Osteoblast (primary cell): ENCODE measurements around the gene SLX9. TPM values are rescaled to one million over a fixed set of nuclear protein-coding genes. Genes with fewer than 3 reads are reported as not detected.

Source experiments
- DNase-seq: peaks from one replicate; pipeline ENCODE4 v3.0.0; 2011; ENCODE audit warnings: low spot score, mixed read lengths; ENCODE audit not compliant: insufficient read length; ENCODE audit errors: missing footprints
- H2AFZ ChIP-seq: 2 replicates; pipeline ENCODE4 v1.6.0; 2011; ENCODE audit warnings: mild to moderate bottlenecking, low read length
- H3K27ac ChIP-seq: 2 replicates; pipeline ENCODE4 v1.5.1; 2011; ENCODE audit warnings: mild to moderate bottlenecking, low read depth, low read length, moderate library complexity
- H3K27me3 ChIP-seq: 2 replicates; pipeline ENCODE4 v1.6.0; 2012; ENCODE audit warnings: mild to moderate bottlenecking, control low read depth, inconsistent platforms, low read length, moderate library complexity; ENCODE audit not compliant: insufficient read depth
- H3K36me3 ChIP-seq: 2 replicates; pipeline ENCODE4 v1.5.1; 2011; ENCODE audit warnings: mild to moderate bottlenecking, low read length, control low read depth, moderate library complexity; ENCODE audit not compliant: insufficient read depth
- H3K4me1 ChIP-seq: 2 replicates; pipeline ENCODE4 v1.5.1; 2011; ENCODE audit warnings: mild to moderate bottlenecking, low read length, control low read depth, moderate library complexity; ENCODE audit not compliant: insufficient read depth
- H3K4me2 ChIP-seq: 2 replicates; pipeline ENCODE4 v1.6.0; 2011; ENCODE audit warnings: mild to moderate bottlenecking, low read length; ENCODE audit not compliant: insufficient read depth
- H3K4me3 ChIP-seq: fragments of 200-600 bp; sonication (generic); 3 replicates; pipeline ENCODE4 v1.5.1; 2012; ENCODE audit warnings: mild to moderate bottlenecking, low read length, inconsistent platforms; ENCODE audit not compliant: insufficient read depth
- H3K79me2 ChIP-seq: 2 replicates; pipeline ENCODE4 v1.6.0; 2012; ENCODE audit warnings: mild to moderate bottlenecking, low read length, control low read depth, inconsistent platforms; ENCODE audit not compliant: insufficient read depth
- H3K9me3 ChIP-seq: 2 replicates; pipeline ENCODE4 v1.5.1; 2011; ENCODE audit warnings: low read depth, low read length, control low read depth
- H4K20me1 ChIP-seq: 2 replicates; pipeline ENCODE4 v1.6.0; 2012; ENCODE audit warnings: mild to moderate bottlenecking, low read length, control low read depth; ENCODE audit not compliant: insufficient read depth
- CTCF ChIP-seq: IDR thresholded peaks from 2 replicates; pipeline ENCODE4 v1.5.1; 2011; ENCODE audit warnings: mild to moderate bottlenecking, low read depth, low read length, moderate library complexity; ENCODE audit errors: extremely low read depth
- total RNA-seq: library from RNA; depleted of rRNA; stranded (reverse); fragments of >200 nt; gene quantifications from 2 replicates; pipeline ENCODE4 v1.2.3, GENCODE V29; 2012

SLX9 gene
- total RNA-seq, 1 donor = 9.4 TPM

DNA sequence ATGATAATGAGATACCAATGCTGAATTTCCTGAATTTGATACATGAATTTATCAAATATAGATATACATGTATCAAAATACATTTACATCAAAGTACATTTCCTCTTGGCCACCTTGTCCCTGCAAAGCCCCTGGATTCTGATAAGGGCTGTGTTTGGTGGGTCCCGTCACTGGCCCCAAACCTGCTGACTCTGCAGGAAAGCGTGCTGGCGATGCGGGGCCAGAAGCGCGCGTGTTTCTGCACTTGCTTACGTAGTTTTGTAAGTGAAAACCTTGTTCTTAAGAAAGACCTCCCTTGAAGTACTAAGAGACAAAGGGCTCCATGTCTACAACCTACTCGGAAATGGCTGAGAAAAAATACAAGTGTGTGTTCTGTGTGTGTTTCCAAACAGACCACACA, 30.1 kb upstream of the SLX9 start:
- no peaks in the 10 kb centered on the region for H3K27me3 ChIP-seq
- DNase-seq = no peak
- no peaks in the 10 kb centered on the region for H4K20me1 ChIP-seq
- no peaks in the 10 kb centered on the region for H3K9me3 ChIP-seq
- H3K4me2 ChIP-seq = no peak overlapping the region
- H2AFZ ChIP-seq = no peak overlapping the region
- no peaks in the 10 kb centered on the region for H3K79me2 ChIP-seq
- no peak for TF ChIP-seq CTCF
- peaks cover 12% of the 10 kb centered on the region for H3K4me1 ChIP-seq
- H3K36me3 ChIP-seq = no peaks in the 10 kb centered on the region
- H3K4me3 ChIP-seq = no peak overlapping the region
- no peak overlapping the region for H3K27ac ChIP-seq

DNA sequence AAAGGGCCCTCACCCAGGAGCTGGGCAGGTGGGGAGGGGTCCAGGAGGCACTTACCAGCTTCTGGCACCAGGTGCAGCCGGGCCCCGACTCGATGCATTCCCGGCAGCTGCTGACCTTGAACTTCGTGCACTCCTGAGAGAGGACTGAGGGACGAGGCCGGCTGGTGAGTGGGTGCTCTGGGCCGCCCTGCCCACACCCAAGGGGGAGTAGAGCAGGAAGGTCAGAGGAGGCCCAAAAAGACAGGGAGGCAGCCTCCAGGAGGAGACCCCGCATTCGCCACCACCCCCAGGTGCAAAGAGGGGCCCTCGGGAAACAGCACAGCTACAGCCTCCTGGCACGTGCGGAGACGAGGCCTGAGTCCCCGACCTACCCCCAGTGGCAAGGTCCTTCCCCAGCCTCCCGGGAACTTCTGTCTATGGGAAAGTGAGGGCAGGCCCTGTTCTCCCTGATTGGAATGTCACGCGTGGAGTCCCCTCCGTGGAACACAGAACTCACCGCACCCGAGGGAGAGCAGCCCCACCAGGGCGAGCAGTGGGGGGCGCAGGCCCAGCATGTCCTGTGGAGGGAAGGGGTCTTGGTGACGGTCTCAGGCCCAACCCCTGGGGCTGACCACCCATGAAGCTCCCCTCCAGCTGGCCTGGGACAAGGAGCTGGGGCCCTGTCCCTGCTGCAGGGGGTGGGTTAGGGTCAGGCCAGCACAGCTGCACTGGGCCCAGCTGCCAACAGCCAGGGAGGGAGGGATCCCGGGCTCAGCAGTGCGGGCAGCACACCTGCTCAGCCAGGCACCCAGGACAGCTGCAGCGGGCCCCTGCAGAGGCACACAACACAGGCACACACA, 29.4 kb upstream of the SLX9 start:
- Histone ChIP-seq H3K4me2 (no peak overlapping the region), H2AFZ (no peak overlapping the region), H3K4me3 (no peak overlapping the region), H3K27ac (no peak overlapping the region), H3K36me3 (no peaks in the 10 kb centered on the region), H3K4me1 (peaks cover 12% of the 10 kb centered on the region), H3K9me3 (no peaks in the 10 kb centered on the region), H3K27me3 (no peaks in the 10 kb centered on the region), H4K20me1 (no peaks in the 10 kb centered on the region), H3K79me2 (no peaks in the 10 kb centered on the region)
- DNase-seq = no peak
- no peak for TF ChIP-seq CTCF

GRCh38 chr21:44911068-44911383, 28.8 kb upstream of the SLX9 start:
- H3K27me3 ChIP-seq = no peaks in the 10 kb centered on the region
- no peak overlapping the region for H3K27ac ChIP-seq
- H3K4me3 ChIP-seq = no peak overlapping the region
- DNase-seq = no peak
- H3K4me1 ChIP-seq = peaks cover 12% of the 10 kb centered on the region
- no peak overlapping the region for H2AFZ ChIP-seq
- TF ChIP-seq CTCF = no peak
- no peaks in the 10 kb centered on the region for H3K9me3 ChIP-seq
- no peaks in the 10 kb centered on the region for H3K79me2 ChIP-seq
- no peak overlapping the region for H3K4me2 ChIP-seq
- no peaks in the 10 kb centered on the region for H4K20me1 ChIP-seq
- H3K36me3 ChIP-seq = no peaks in the 10 kb centered on the region

- Histone ChIP-seq H4K20me1 (no peaks in the 10 kb centered on the region), H3K9me3 (no peaks in the 10 kb centered on the region), H3K27me3 (no peaks in the 10 kb centered on the region), H3K79me2 (no peaks in the 10 kb centered on the region), H2AFZ (no peak overlapping the region), H3K4me1 (peaks cover 12% of the 10 kb centered on the region), H3K36me3 (no peaks in the 10 kb centered on the region), H3K27ac (no peak overlapping the region), H3K4me2 (no peak overlapping the region), H3K4me3 (no peak overlapping the region)
- no peak for TF ChIP-seq CTCF
- no peak for DNase-seq
Observed at GRCh38 chr21:44911384-44912157, 28.3 kb upstream of the SLX9 start.
